HCT116 (cell line): ENCODE results near the gene TRPT1. TPM values are rescaled to one million over a fixed set of nuclear protein-coding genes. Genes with fewer than 3 reads are reported as not detected.
A peak's percentile ranks its signal among the peaks of the same experiment; 100 is the strongest.

ENCODE experiments used
- ATAC-seq: fragments of 200-7000 bp; cut with Tn5 transposase; 2 replicates; pipeline ENCODE4 v1.9.1; 2020; ENCODE audit warnings: mild to moderate bottlenecking, moderate library complexity
- BruUV-seq: library from RNA; stranded (reverse); fragments of 400-500 nt; replicated peaks from 2 replicates; lab custom pipeline; 2021; lab: Mats Ljungman, UMichigan
- CTCF ChIA-PET: fragments of 300-600 bp; sonication (Branson Sonifier 250); formaldehyde crosslinking; loops from one replicate; lab custom pipeline; 2021; ENCODE audit warnings: antibody characterized with exemption; lab: Charles Lee
- POLR2A ChIA-PET: fragments of 300-600, 350-600 bp; sonication (Branson Sonifier 250); formaldehyde crosslinking; loops from one replicate; lab custom pipeline; 2021; ENCODE audit warnings: antibody characterized with exemption; lab: Charles Lee
- RAD21 ChIA-PET, 2 experiments: fragments of 300-600 bp; sonication (Branson Sonifier 250); formaldehyde crosslinking; loops; one replicate each; lab custom pipeline; 2023; ENCODE audit warnings: low total read pairs in 2 of 2; ENCODE audit not compliant: uncharacterized antibody in 2 of 2, unreplicated experiment in 2 of 2, low non-redundant PET in 1 of 2; lab: Charles Lee
- DNase-seq: peaks from one replicate; pipeline ENCODE4 v3.0.0-alpha.2; 2010; ENCODE audit warnings: low read depth, low spot score
- H2AFZ ChIP-seq: fragments of 200-600 bp; shearing (Covaris generic), sonication (generic); 2 replicates; pipeline ENCODE4 v1.6.1; 2017; ENCODE audit warnings: low read depth, mixed run types, mixed read lengths, antibody characterized with exemption, low read length; ENCODE audit not compliant: poor library complexity, severe bottlenecking
- H3K27ac ChIP-seq: 2 replicates; pipeline ENCODE4 v1.5.1; 2012; ENCODE audit warnings: low read depth, low read length
- H3K27me3 ChIP-seq: fragments of 200-600 bp; sonication (generic); 2 replicates; pipeline ENCODE4 v1.6.1; 2016; ENCODE audit warnings: mixed run types, low read length, mixed read lengths; ENCODE audit not compliant: insufficient read depth
- H3K36me3 ChIP-seq, 2 experiments: fragments of 200-500 bp in 1 of 2; fragments of 200-600 bp in 1 of 2; sonication (Bioruptor generic) in 1 of 2; sonication (generic) in 1 of 2; 2 replicates each; pipeline versions ENCODE4 v1.5.1 to v1.6.1; 2014 to 2016; ENCODE audit warnings: low read length in 2 of 2, inconsistent platforms in 1 of 2, mixed read lengths in 1 of 2, mixed run types in 1 of 2; ENCODE audit not compliant: insufficient read depth in 2 of 2, control insufficient read depth in 1 of 2
- H3K4me1 ChIP-seq, 2 experiments: fragments of 200-600 bp in 1 of 2; sonication (generic) in 1 of 2; 2 replicates each; pipeline versions ENCODE4 v1.5.1 to v1.6.1; 2012 to 2017; ENCODE audit warnings: low read length in 2 of 2, inconsistent platforms in 1 of 2, mild to moderate bottlenecking in 1 of 2, mixed read lengths in 1 of 2, mixed run types in 1 of 2, moderate library complexity in 1 of 2; ENCODE audit not compliant: insufficient read depth in 2 of 2, control insufficient read depth in 1 of 2
- H3K4me2 ChIP-seq: fragments of 200-600 bp; sonication (generic); 2 replicates; pipeline ENCODE4 v1.6.1; 2017; ENCODE audit warnings: mixed run types, low read length, mixed read lengths
- H3K4me3 ChIP-seq, 2 experiments: fragments of 200-600 bp in 1 of 2; sonication (generic) in 1 of 2; replicated peaks in 1 of 2; 2 replicates each; pipeline ENCODE4 v1.5.1; 2011 to 2016; ENCODE audit warnings: low read length in 2 of 2, control low read depth in 1 of 2, low read depth in 1 of 2, mild to moderate bottlenecking in 1 of 2, mixed read lengths in 1 of 2, mixed run types in 1 of 2
- H3K79me2 ChIP-seq: fragments of 200-600 bp; sonication (generic); 2 replicates; pipeline ENCODE4 v1.6.1; 2017; ENCODE audit warnings: mild to moderate bottlenecking, mixed run types, low read length, moderate library complexity, mixed read lengths; ENCODE audit not compliant: insufficient read depth
- H3K9ac ChIP-seq: fragments of 200-600 bp; sonication (generic); 2 replicates; pipeline ENCODE4 v1.6.1; 2016; ENCODE audit warnings: low read length, mixed read lengths
- H3K9me2 ChIP-seq: fragments of 200-600 bp; sonication (generic), shearing (Covaris generic); 2 replicates; pipeline ENCODE4 v1.6.1; 2017; ENCODE audit warnings: mixed run types, mild to moderate bottlenecking, moderate library complexity; ENCODE audit not compliant: insufficient read depth
- H3K9me3 ChIP-seq, 2 experiments: fragments of 200-500 bp in 1 of 2; fragments of 200-600 bp in 1 of 2; sonication (Bioruptor generic) in 1 of 2; sonication (generic) in 1 of 2; 2 replicates each; pipeline ENCODE4 v1.6.1; 2014 to 2017; ENCODE audit warnings: low read length in 2 of 2, mixed read lengths in 2 of 2, inconsistent platforms in 1 of 2, low read depth in 1 of 2, mild to moderate bottlenecking in 1 of 2, mixed run types in 1 of 2, moderate library complexity in 1 of 2; ENCODE audit not compliant: control insufficient read depth in 1 of 2, insufficient read depth in 1 of 2
- H4K20me1 ChIP-seq: fragments of 200-600 bp; sonication (generic), shearing (Covaris generic); 2 replicates; pipeline ENCODE4 v1.6.1; 2017; ENCODE audit warnings: mixed run types, mild to moderate bottlenecking, moderate library complexity; ENCODE audit not compliant: insufficient read depth
- CBX3 ChIP-seq: IDR thresholded peaks from 2 replicates; pipeline ENCODE4 v1.6.1; 2012; ENCODE audit warnings: low read depth
- CTCF ChIP-seq, 3 experiments: fragments of 200-600 bp in 1 of 3; sonication (generic) in 1 of 3; IDR thresholded peaks in 2 of 3; conservative IDR thresholded peaks in 1 of 3; 2 replicates each; pipeline ENCODE4 v1.5.1; 2012 to 2017; ENCODE audit warnings: low read depth in 2 of 3, low read length in 2 of 3, antibody characterized with exemption in 1 of 3, borderline replicate concordance in 1 of 3, control low read depth in 1 of 3, mild to moderate bottlenecking in 1 of 3, mixed read lengths in 1 of 3, mixed run types in 1 of 3, moderate library complexity in 1 of 3; ENCODE audit not compliant: insufficient read depth in 1 of 3
- EGR1 ChIP-seq: IDR thresholded peaks from 2 replicates; pipeline ENCODE4 v1.6.1; 2012; ENCODE audit warnings: low read depth
- EZH2 ChIP-seq: fragments of 200-600 bp; sonication (generic); IDR thresholded peaks from 2 replicates; pipeline ENCODE4 v1.6.1; 2017; ENCODE audit warnings: antibody characterized with exemption, mixed run types
- EZH2phosphoT487 ChIP-seq: fragments of 200-600 bp; IDR thresholded peaks from 2 replicates; pipeline ENCODE4 v1.6.1; 2018; ENCODE audit warnings: antibody characterized with exemption, borderline replicate concordance
- FOSL1 ChIP-seq: IDR thresholded peaks from 2 replicates; pipeline ENCODE4 v1.6.1; 2012; ENCODE audit warnings: low read depth
- JUND ChIP-seq: IDR thresholded peaks from 2 replicates; pipeline ENCODE4 v1.6.1; 2012
- POLR2A ChIP-seq: IDR thresholded peaks from 2 replicates; pipeline ENCODE4 v1.7.0; 2011; ENCODE audit warnings: borderline replicate concordance; ENCODE audit not compliant: insufficient read depth, insufficient read length; ENCODE audit errors: extremely low read depth
- POLR2AphosphoS5 ChIP-seq: IDR thresholded peaks from 2 replicates; pipeline ENCODE4 v1.6.1; 2011; ENCODE audit warnings: mild to moderate bottlenecking, low read depth, low read length, moderate library complexity
- RAD21 ChIP-seq: IDR thresholded peaks from 2 replicates; pipeline ENCODE4 v1.6.1; 2012; ENCODE audit warnings: low read depth, mild to moderate bottlenecking
- REST ChIP-seq: IDR thresholded peaks from 2 replicates; pipeline ENCODE4 v1.6.1; 2012; ENCODE audit warnings: low read depth
- SP1 ChIP-seq: IDR thresholded peaks from 2 replicates; pipeline ENCODE4 v1.6.1; 2012; ENCODE audit warnings: low read depth
- SRF ChIP-seq: IDR thresholded peaks from 2 replicates; pipeline ENCODE4 v1.6.1; 2012; ENCODE audit warnings: low read depth
- ZBTB33 ChIP-seq: IDR thresholded peaks from 2 replicates; pipeline ENCODE4 v1.6.1; 2011; ENCODE audit warnings: mild to moderate bottlenecking, low read length, moderate library complexity; ENCODE audit not compliant: insufficient replicate concordance; ENCODE audit errors: extremely low read depth
- ZFX ChIP-seq: fragments of 450-650 bp; IDR thresholded peaks from 2 replicates; pipeline ENCODE4 v1.6.1; 2017
- intact Hi-C: fragments of 100-400 bp; cut with micrococcal nuclease; formaldehyde crosslinking; loops from 2 replicates; pipeline ENCODE4 v1.10.0; 2022
- total RNA-seq: library from RNA; stranded (reverse); gene quantifications from one replicate; pipeline ENCODE4 v1.2.1, GENCODE V29; 2021; ENCODE audit not compliant: unreplicated experiment
- TF ChIP-seq, protein P1 (sequence below): IDR thresholded peaks from 2 replicates; pipeline ENCODE4 v1.6.1; 2012

TRPT1 gene
- total RNA-seq, 1 experiment from 2014 or later: 43.2 TPM

DNA sequence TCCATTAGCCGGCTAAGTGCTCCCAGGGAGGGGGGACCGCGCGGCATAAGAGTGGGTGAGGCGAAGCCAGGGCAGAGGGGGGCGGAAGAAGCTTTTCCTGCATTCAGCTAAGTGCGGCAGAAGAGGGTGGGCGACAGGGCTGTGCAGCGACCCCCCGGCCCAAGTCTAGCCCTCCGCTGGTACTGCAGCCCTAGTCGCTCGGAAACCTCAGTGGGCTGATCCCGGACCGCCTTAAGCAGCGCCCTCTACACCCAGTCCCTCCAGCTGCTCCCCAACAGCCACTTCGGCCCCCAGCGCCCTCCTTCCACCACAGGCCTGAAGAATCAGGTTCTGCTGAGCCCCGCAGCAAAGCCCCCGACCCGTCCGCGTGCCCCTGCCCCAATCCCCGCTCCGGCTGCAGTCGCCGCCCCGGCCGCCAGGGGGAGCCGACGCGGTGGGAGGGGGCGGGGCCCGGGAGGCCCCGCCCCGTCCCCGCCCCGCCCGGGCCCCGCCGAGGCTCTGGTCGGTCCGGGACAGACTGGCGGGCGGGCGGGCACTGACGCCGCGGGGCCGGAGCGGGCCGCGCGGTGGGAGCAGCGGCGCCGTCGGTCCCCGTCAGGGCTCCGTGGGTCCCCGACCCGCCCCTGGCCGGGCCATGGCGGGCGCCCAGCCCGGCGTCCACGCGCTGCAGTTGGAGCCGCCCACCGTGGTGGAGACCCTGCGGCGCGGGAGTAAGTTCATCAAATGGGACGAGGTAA is 25.2 kb upstream of the TRPT1 start, which contains the start of gene PLCB3 (continued):
- TF ChIP-seq CTCF (IDR thresholded peaks at IDR 0.05 in 2 of 3, conservative IDR thresholded peaks at IDR 0.05 in 1 of 3; ENCODE audit: borderline replicate concordance in 1 of 3, insufficient read depth in 1 of 3, low read depth in 2 of 3, low read length in 2 of 3): peak in 2 of 3 experiments; percentile 52 to 66; a peak in 4 of 6 replicates
- no peak for TF ChIP-seq RAD21
- no peak for TF ChIP-seq ZBTB33
- no peak for TF ChIP-seq EZH2
- TF ChIP-seq SRF: no peak

DNA sequence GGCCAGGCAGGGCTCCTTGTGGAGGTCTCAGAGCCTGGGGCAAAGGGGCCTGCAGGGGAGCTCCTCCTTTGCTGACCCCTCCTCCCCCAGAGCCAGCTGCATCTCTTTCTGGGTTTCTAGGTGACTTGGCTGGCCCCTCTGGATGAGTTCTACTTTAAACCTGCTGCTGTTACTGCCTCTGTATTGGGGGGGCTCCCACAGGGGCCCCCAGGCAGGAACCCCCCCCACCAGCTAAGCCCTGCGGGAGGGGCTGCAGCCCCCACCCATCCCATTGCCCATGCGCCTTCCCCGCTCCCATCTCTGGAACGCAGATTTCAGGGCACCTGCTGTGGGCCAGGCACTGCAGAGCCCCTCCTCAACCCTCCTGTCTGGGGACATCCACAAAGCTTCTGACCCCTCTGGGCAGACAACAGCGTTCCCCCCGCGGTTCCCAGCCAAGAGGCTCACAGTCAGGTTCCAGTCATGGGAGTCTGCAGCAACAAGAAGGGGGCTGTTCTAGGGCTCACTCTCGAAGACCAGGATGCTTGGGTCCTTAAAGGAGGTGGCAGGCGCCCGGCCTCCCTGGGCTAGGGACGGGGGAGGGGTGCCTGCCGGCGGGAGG is 24.5 kb upstream of the TRPT1 start:
- Histone ChIP-seq H4K20me1 (no peaks in the 10 kb centered on the region), H3K79me2 (peaks cover 44% of the 10 kb centered on the region), H3K4me1 (peaks cover 24 to 58% of the 10 kb centered on the region in 2 experiments), H3K4me3 (peak overlapping the region; percentile 62 to 98), H3K36me3 (peaks cover 2 to 13% of the 10 kb centered on the region in 2 experiments; a peak in 2 of 4 replicates), H2AFZ (no peak overlapping the region), H3K9ac (peak overlapping the region; percentile 97), H3K27me3 (no peaks in the 10 kb centered on the region), H3K27ac (peak overlapping the region; percentile 89; the same call in 1 of the 2 replicates), H3K9me3 (no peaks in the 10 kb centered on the region), H3K4me2 (peak overlapping the region; percentile 95), H3K9me2 (no peaks in the 10 kb centered on the region)
- intact Hi-C loops: loop anchor here (2.0 kb wide), 1 partner anchor 54 kb away; the partner anchor contains the start of gene ESRRA
- peak; percentile 18 for ATAC-seq
- no peak for DNase-seq
- ChIA-PET RAD21 (no interaction called here), CTCF (interaction anchor here (1.1 to 1.9 kb wide), 6 partner anchors 8 to 106 kb away, joined by 3 to 7 read pairs (median 4); partner anchors contain the start of gene FKBP2), POLR2A (interaction anchor here (1.0 to 1.6 kb wide), 3 partner anchors 9 to 68 kb away, joined by 4 to 6 read pairs (median 4); partner anchors contain the start of genes FKBP2 and PRDX5)
- BruUV-seq: no TSS peak
- TF ChIP-seq POLR2AphosphoS5 (no peak), EZH2phosphoT487 (no peak), EGR1 (no peak), CBX3 (no peak), ZFX (no peak), FOSL1 (no peak), POLR2A (no peak), RAD21 (no peak), SRF (no peak), REST (no peak), SP1 (no peak), JUND (no peak)
- TF ChIP-seq, protein P1, sequence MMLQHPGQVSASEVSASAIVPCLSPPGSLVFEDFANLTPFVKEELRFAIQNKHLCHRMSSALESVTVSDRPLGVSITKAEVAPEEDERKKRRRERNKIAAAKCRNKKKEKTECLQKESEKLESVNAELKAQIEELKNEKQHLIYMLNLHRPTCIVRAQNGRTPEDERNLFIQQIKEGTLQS: no peak
